ENCODE data around the gene SYNPO.

The SYNPO gene

DNA sequence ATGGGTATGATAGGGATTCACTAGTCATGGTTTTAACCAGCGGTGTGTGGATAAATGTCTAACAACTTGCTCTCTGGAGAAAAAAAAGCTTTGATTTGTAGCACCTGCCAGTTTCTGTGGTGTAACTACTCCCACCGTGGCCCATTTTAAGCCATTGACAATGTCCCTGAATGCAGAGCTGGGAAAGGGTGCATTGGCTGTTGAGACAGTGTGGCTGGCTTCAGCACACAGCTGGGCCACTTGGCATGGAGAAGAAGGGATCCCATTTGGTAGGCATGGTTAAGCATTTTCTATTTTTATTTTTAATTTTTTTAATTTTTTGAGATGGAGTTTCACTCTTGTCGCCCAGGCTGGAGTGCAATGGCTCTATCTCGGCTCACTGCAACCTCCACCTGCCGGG lies 31.5 kb upstream of the SYNPO start:
- DNase-seq = no peak

DNA sequence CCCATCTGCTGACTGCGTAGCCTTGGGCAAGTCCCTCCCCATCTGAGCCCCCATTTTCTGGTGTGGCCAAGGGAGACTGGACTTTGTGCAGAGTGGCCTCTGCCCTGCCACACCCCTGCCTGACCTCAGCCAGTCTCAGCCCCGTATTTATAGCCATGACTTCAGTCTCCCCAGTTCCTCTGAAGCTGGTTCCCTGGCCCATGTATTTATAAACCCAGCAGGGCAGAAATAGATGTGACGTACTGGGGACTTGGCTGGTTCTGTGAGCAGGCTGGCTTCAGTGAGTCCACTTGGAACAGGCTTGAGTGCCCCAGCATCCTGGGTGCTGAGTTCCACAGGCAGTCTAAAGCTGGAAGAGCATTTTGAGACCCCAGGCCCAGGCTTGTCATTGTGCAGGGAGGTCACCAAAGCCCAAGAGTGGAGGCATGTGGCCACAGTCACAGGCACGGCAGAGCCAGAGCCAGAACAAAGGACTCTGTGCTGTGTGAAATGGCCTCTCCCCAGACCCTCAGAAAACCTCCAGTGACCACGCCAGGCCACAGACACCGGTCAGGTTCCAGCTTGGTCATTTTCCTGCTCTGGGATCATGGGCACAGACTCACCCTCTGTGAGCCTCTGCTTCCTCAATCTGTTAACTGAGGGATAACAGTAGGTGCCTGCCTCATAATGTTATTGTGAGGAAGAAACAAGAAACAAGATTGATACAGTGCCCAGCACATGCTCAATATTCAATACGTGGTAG lies 30.4 kb upstream of the SYNPO start:
- DNase-seq = no peak

DNA sequence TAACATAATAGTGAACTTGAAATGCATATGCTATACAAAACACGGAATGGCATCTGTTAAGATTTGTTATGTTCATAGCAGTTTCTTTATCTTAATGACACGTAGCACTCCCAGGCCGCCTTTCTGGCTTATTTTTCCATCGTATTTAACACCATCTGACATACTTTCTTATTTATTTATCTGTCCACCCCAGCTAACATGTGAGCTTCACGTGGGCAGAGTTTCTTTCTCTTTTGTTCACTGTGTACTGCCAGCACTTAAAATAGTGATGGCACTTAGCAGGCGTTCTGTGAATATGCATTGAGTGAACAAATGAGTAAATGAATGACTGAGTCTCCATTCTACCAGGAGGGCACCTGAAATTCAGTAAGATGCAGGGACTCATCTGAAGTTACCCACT lies 29.4 kb upstream of the SYNPO start:
- no peak for DNase-seq

DNA sequence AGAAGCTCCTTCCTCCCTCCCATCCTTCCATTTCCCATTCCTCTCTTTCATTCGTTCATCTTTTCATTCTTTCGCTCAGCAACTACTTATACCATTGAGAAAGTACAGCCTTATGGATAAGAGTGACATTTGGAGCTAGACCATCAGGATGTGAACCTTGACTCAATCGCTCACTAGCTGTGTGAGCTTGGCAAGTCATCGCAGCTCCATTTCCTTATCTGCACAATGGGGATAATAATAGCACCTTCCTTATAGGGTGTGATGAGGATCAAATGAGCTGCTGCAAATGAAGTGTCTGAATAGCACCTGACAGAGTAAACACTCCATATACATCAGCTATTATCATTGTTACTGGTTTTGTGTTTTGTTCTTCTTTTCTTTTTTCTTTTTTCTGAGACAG lies 28.1 kb upstream of the SYNPO start:
- no peak for DNase-seq

DNA sequence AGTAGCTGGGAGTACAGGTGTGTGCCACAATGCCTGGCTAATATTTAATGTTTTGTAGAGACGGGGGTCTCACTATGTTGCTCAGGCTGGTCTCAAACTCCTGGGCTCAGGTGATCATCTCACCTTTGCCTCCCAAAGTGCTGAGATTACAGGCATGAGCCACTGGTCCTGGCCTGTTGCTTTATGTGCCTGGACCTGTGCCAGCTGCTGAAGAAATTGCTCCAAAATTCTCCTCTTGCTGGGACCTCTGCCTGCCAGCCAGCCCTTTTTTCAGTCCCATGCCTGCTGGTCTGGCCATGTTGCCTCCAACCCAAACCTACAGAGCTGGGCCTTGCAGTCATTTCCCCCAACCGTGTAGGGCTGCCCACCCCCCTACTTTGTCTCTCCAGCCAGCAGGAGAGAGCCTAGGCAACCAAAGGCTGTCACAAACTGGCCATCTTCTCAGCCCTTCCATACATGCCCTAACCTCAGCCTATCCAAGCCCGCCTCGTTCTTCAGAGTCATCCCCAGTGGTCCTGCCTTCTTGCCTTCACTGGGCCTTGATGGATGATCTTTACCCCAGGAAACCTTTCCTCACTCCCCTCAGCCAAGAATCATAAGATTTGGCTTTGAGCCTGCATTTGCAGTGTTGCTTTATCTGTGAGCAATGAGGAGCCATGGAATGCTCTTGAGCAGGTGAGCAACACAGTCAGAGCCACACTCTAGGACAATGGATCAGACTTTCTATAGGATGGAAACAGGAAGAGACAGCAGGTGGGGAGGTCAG lies 27.4 kb upstream of the SYNPO start:
- no peak for DNase-seq

DNA sequence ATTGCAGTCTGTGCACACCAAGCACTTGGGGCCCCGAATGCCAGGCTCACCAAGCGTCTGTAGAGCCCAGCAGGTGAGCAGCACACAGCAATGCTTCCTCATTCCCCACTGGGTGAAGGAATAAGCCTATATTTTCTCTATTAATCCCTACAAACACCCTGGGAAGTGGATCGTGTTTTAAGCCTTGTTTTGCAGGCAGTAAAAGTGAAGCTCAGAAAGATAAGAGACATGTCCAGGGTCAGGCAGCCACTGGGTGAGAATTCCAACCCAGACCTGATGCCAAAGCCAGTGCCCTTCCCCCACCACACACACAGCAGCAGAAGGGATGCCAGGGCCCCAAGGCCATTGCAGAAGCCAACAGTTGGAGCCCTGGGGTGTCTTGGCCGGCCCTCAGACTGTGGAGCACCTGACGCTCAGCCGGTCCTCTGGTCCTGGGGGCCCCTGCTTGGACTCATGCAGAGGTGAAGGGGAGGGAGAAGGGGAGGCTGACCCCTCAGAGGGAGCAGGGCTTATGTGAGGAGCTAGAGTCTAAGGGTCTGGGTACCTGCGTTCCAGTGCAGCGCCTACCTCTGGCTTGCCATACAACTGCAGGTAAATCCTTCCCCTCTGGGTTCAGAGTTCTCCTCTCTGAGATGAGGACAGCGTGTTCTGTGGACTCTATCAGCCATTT lies 26.3 kb upstream of the SYNPO start:
- no peak for DNase-seq

DNA sequence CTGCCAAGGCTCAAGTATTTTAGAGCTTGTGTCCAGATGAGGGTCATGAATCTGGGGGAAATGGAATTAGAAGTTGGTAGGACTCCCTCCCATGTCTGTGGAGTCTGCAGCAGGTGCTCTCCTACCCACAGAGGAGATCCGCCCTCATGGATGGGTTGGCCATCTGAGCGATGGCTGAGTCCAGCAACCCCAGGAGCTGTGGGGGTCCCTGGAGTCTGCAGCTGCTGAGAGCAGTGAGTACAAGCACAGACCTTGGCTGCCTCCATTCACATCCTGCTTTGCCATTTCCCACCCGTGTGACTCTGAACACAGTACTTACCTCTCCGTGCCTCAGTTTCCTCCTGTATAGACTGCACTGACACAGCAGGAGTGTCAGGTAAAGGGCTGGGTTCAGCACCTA lies 25.8 kb upstream of the SYNPO start:
- no peak for DNase-seq

DNA sequence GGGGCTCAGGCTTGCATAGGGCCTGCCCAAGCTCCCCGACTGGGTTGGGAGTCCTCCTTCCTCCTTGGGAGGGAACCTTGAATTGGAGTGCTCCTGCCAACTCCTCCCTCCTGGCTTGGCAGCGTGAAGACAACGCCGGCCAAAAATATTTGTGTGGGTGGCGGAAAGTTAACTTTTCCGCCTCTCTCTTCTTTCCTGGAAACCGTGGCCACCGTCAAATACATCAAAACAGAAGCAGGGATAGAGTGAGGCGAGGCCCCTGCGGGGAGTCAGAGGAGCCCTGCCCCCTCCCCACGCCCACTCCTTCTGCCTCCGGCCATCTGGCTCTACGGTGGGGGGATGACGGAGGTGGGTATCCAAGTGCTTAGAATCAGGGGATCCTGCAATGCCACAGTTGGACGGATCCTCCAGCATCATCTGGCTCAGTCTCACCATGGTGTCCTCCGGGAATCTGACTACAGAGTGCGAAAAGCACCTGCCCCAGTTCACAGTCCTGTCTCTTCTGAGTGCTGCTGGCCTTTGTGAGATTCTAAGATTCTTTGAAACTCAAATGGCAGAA lies 25.2 kb upstream of the SYNPO start:
- no peak for DNase-seq

DNA sequence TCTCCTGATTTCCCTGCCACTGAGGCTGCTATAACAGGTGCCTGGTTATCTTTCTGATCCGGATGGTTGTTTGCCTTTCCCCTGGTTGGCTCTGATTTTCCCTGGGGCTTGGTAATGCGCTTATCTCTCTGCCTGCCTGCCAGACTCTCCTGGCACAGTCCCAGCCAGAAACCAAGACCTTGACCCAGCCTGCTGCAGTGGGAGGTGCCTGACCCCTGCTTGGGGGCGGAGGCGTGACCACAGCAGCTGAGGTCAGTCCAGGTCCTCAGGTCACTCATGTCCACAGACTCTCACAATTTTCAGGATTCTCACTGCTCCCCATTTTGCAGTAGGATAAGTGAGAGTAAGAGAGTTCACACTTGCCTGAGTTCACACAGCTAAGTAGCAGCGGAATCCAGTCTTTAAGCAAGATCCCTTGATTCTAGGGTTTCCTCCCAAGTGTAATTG lies 24.4 kb upstream of the SYNPO start:
- DNase-seq = peak; percentile 77

DNA sequence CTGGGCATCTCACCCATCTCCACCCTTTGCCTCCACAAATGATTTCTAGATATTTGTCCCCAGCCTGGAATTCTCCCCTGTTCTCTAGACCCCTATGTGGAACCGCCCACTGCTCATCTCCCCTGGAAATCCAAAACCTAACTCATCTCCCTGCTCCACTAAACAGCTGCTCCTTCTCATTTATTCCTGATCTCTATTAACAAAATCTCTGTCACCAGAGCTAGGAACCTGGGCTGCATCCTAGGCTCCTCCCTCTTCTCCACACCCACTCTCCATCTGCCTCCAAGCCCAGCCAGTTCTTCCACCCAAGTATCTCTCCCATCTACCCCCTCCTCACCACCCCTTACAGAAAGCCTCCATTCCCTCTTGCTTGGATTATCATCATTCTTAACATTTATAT lies 24.0 kb upstream of the SYNPO start:
- DNase-seq = no peak

DNA sequence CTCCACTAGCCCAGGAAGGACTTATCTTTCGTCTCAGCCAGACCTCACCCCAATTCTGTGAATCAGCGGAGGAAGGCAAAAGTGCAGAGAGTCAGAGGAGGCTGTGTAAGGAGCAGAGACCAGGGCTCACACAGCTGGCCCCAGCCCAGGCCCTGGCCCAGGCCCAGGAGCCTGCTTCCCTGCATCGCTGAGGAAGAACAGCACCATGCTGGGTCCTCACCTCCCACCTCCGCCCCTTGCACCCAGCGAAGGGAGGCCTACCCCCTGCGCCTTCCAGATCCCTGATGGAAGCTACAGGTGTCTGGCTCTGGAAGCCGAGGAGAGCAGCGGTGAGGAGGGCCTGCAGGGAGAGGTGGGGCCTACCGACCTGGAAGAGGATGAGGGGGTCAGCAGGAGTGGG lies 22.3 kb upstream of the SYNPO start:
- DNase-seq = no peak

DNA sequence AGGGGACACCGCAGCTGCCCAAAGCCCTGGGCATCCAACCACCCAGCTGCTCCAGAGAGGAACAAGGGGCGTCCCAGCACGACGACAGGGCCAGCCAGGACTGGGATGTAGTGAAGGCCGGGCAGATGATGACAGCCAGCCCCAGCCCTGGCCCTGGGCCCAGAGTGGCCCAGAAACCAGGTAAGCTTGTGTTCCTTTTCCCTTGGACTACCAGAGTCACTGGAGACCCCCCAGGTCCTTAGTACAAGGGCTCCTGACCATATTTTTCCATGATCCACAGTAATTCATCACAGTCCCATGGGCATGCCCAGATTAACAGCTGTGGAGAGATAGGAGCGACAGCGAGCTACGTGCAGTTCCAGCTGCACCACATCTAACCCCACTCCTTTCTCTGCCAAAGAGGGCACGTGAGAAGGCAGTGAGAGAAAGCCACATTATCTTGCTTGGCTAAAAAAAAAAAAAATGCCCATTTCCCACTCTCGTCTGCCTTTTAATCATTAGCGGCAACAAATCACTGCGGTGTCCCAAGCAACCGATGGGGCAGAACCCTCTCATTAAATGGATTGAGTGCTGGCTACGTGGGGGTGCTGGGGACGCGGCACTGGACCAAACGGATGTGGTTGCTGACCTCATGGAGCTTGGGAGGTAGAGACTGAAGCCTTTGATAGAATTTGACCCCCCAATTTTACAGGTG lies 21.7 kb upstream of the SYNPO start:
- no peak for DNase-seq

DNA sequence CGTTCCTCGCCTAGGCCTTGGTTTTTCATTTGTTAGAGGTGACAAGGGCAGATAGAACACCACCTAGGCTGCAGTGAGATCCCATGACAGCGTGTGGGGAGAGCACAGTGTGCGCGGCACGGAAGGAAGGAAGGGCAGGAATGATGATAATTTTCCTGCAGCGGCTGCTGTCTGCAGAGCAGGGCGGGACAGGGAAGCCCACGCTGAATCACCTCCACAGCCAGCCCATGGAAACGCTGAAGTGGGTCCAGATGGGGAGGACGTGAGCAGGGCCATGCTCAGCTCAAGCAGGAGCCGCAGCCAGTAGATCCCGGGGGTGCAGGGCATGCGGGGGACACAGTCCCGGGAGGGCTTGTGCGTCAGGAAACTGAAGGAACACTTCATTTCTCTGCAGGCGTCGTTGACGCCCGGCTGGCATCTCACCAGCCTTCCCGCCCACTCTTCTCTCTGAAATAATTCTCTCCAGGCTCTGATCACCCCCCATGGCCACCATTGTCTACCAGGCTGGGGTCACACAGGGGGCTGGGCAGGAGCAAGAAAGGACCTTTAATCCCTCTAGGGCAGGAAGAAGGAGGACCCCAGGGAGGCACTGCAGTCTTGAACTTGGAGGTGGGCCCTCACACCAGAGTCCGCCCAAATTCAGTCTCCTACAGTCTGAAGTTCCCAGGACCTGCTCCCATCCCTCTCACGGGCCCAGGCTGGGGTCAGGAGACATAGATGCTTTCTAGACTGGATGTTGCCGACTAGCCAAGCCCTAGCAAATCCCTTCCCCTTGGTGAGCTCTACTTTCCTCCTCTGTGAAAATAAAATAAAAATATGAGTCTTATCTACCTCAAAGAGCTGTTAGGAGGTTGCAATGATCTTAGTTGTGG lies 20.9 kb upstream of the SYNPO start:
- DNase-seq = no peak

DNA sequence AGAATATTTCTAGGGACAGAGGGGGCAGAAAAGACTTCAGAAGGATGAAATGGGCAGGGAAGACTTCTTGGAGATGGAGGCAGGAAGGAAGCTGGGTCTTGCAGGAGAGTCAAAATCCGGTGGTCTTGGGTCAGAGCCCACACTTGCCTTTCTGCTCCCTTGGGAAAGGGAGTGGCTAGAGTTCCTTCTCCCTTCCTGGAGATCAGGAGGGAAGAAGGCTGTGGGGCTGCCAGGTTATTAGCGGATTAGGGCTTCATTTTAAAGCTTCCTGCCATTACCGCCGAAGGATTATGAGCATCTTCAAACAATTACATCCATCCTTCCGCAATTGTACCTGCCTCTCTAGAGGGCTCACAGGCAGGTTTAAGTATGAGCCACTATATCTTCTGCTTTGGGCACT lies 19.2 kb upstream of the SYNPO start:
- DNase-seq = no peak

DNA sequence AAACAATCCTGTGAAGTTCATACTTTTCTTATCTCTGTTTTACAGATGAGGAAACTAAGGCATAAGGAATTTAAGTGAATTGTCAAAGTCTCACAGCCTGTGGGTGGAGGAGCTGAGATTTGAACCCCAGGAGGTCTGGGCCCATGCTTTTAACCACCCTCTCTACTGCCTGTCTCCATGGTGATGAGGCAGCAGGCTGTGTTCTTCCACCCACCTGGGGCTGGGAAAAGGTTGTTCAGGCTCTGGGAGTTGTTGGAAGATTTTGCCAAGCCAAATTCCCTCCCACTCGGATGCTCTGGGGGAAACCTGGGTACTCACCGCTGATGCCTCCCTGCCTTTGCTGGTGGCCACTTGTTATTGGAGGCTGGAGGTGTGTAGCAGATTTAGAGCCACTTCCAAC lies 18.3 kb upstream of the SYNPO start:
- DNase-seq = no peak

DNA sequence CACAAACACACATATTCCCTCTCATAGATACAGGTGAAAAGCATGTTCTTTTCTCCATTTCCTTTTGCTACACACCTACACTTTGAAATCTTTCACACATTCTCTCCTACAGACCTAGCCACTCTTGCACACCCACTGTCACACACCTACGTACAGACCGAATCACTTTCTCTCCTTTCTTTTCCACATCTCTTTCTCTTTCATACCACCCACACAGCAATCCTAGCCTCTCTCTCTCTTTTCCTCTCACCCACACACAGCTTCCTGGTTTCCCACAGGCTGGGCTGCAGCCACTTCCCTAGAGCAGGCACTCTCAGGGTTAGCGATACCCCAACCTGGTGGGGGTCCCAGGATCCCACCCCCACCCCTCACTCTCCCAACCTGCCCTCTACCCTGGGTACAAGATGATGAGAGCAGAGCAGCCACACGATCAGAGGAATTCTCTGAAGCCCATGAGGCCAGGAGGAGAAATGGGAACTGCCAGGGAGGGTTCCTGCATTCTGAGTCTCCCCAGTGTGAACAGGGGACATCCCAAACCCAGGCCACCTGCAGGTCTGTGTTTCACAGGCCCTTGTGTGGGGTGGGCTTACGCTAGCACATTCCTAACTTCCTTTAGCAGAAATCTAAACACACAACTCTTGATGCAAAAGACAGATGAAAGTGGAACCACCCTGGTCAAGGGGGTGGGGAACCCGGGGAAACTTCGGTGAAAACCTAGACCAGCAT lies 17.1 kb upstream of the SYNPO start:
- DNase-seq = no peak

DNA sequence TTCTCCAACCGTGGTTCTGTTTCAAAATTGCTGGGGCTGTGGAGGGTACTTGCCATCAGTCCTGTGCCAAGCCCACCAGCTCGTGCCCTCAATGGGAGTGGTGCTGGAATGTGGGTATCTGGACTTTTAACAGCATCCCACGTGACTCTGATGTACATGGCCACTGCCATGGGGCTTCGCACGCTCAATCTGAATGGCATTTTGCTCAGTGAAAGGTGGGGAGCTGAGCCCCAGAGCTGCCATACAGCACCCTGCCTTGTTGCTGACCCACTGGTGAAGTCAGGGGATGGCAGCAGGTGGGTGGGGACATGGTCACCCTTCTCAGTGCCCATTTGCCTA lies 16.6 kb upstream of the SYNPO start:
- no peak for DNase-seq

DNA sequence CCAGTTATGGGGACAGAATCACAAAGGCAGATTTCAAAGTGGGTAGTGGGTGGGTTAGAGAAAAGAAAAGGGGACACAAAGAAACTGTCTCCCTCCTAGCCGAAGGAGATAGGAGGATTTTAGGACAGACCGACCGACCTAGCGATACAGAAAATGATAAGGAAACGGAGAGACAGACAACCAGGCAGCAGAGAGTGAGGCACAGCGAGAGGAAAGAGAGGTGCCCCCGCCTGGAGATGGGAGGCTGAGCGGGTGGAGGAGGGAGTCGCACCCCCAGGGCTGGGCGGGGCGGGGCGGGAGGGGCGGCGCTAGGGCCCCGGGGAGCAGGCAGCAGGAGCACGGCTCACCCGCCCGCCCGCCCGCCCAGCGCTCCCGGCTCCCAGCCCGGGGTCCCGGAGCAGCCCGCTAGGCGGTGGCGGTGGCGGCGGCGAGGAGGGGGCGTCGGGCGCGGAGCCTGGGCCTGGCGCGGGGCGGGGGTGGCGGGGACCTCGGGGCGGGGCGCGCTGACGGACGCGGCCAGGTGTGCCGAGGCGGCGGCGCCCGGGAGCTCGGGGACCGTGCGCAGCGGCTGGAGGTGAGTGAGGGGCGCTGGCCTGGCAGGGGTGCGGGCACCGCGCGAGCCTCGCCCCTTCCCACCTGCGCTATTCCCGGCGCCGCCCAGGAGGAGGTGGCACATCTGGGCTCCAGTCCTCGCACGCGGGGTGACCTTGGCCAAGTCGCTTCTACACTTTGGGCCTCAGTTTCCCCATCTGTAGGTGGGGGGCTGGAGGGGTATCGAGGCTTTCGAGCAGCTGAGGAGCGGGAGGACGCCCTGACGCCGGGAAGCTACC lies 15.9 kb upstream of the SYNPO start:
- peak; percentile 32 for DNase-seq

DNA sequence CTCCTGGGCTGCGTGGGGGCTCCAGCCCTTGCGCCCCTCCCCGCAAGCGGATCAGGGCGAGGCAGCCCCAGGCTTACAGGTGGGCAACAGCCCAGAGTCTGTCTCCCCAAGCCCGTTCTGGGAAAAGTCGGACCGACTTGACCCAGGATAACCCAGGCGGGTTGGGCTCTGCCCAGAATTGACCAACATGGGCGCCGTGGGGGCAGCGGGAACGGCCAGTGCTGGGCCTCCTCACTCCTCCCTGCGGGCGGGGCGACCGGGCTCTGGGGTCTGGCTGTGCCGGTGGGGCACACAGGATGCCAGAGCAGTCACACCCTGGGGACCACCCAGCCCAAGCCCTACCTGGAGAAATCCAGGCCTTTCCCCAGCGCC lies 15.3 kb upstream of the SYNPO start:
- no peak for DNase-seq
